Spleen (tissue), 11 donors: ENCODE results near the gene SUSD6. TPM values are rescaled to one million over a fixed set of nuclear protein-coding genes. Genes with fewer than 3 reads are reported as not detected.

Experiments
- DNase-seq: peaks from one replicate; pipeline ENCODE4 v3.0.0-alpha.2; 2020
- H3K27ac ChIP-seq, 8 donors: fragments of 200-600 bp; sonication (generic) in 7 of 8; 1 replicate in 4 of 8; 2 replicates in 4 of 8; pipeline versions ENCODE4 v1.5.0 to v1.8.0; 2016 to 2021; ENCODE audit warnings: inconsistent platforms in 4 of 8, mild to moderate bottlenecking in 4 of 8, moderate library complexity in 1 of 8
- H3K27me3 ChIP-seq, 7 donors: fragments of 200-600 bp; sonication (generic) in 6 of 7; replicated peaks in 1 of 7; 1 replicate in 4 of 7; 2 replicates in 3 of 7; pipeline versions ENCODE4 v1.5.0 to v1.8.0; 2016 to 2021; ENCODE audit warnings: inconsistent platforms in 3 of 7, mild to moderate bottlenecking in 1 of 7
- H3K36me3 ChIP-seq, 6 donors: fragments of 200-600 bp; sonication (generic) in 5 of 6; 1 replicate in 4 of 6; 2 replicates in 2 of 6; pipeline versions ENCODE4 v1.5.0 to v1.8.0; 2016 to 2021; ENCODE audit warnings: inconsistent platforms in 2 of 6
- H3K4me1 ChIP-seq, 6 donors: fragments of 200-600 bp; sonication (generic) in 5 of 6; 1 replicate in 3 of 6; 2 replicates in 3 of 6; pipeline versions ENCODE4 v1.5.0 to v1.8.0; 2016 to 2021; ENCODE audit warnings: inconsistent platforms in 3 of 6
- H3K4me3 ChIP-seq, 8 donors: fragments of 200-600 bp; sonication (generic) in 7 of 8; 1 replicate in 4 of 8; 2 replicates in 4 of 8; pipeline versions ENCODE4 v1.5.0 to v1.8.0; 2016 to 2021; ENCODE audit warnings: inconsistent platforms in 4 of 8, mild to moderate bottlenecking in 4 of 8, moderate library complexity in 2 of 8
- H3K9me3 ChIP-seq, 8 donors: fragments of 200-600 bp; sonication (generic) in 7 of 8; 1 replicate in 4 of 8; 2 replicates in 4 of 8; pipeline versions ENCODE4 v1.5.0 to v1.8.0; 2016 to 2021; ENCODE audit warnings: inconsistent platforms in 4 of 8
- POLR2A ChIP-seq, 3 donors: fragments of 450-650 bp; IDR thresholded peaks; one replicate each; pipeline ENCODE4 v1.5.1; 2017; ENCODE audit warnings: antibody characterized with exemption in 3 of 3, mild to moderate bottlenecking in 1 of 3
- POLR2AphosphoS5 ChIP-seq, 3 donors: sonication (generic); formaldehyde crosslinking; IDR thresholded peaks; one replicate each; pipeline ENCODE4 v1.5.1; 2017; ENCODE audit warnings: antibody characterized with exemption in 3 of 3
- WGBS, 5 donors: extraction: QIAGEN DNeasy Blood & Tissue Kit in 3 of 5; methylation state at CpG; one replicate each; pipeline versions ENCODE4 v1.1.5 to v1.1.7; 2013 to 2018; 5-methylcytosine and 5-hydroxymethylcytosine counted together
- intact Hi-C: fragments of 100-400 bp; cut with DNase I; formaldehyde crosslinking; loops from one replicate; pipeline ENCODE4 v1.15.0; 2023; ENCODE audit warnings: low total_unique reads
- polyA plus RNA-seq, 3 donors: library from polyadenylated mRNA; stranded (reverse); fragments of 200-250 nt; gene quantifications; one replicate each; pipeline ENCODE4 v1.2.1, GENCODE V29; 2013
- total RNA-seq, 7 donors: library from RNA; depleted of rRNA in 3 of 7; stranded (reverse); fragments of >200 nt in 3 of 7; fragmentation: NEBNext Ultra II Directional in 4 of 7; extraction: Animal tissue kit (Norgen Biotek cat#: 25700) in 4 of 7; gene quantifications; one replicate each; pipeline versions ENCODE4 v1.1.0 to v1.2.1, GENCODE V29; 2016 to 2021
- TF ChIP-seq, protein P1 (sequence below), 11 experiments: fragments of 200-600 bp in 7 of 11; fragments of 450-650 bp in 4 of 11; sonication (generic) in 4 of 11; IDR thresholded peaks in 8 of 11; conservative IDR thresholded peaks in 3 of 11; 1 replicate in 7 of 11; 2 replicates in 4 of 11; pipeline versions ENCODE4 v1.4.0 to v1.8.0; 2016 to 2021; ENCODE audit warnings: antibody characterized with exemption in 11 of 11, inconsistent platforms in 4 of 11, mild to moderate bottlenecking in 1 of 11
- donor health status: healthy with polysubstance abuse.
- donor health status: DM: no; HTN: no; CAD: no; lungs with moderate emphysema.
- donor health status: DM: no; HTN: no; CAD: no.
- donor health status: Bipolar disorder and iron deficiency.
- donor health status: healthy.
- donor health status: DM: no; HTN: no; CAD: no.
- donor health status: DM: yes; HTN: yes; CAD: no.

Gene SUSD6
- total and polyA plus RNA-seq, 10 donors, result 10.7 to 120 (median 86.4) TPM

DNA sequence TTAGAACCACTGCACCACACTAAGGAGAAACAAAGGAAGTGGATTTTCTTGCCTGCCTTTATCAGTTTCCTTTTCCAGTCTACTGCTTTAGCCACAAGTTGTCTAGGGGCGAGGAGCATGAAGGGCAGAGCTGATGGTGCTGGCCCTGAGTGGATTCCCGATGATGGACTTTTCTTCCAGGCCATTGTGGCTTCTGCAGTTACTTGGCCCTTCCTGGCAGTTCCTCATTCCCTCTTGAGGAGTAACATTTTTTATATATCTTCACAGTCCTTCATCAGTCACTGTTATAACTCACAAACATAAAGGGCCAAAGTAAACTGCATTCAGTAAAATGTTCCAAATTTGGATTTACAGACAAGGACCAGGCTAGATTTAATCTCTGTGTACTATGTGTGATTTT lies 94.3 kb downstream of the SUSD6 start:
- Histone ChIP-seq H3K4me3 (no peak overlapping the region), H3K27me3 (no peaks in the 10 kb centered on the region), H3K27ac (peak overlapping the region in 5 of 8 donors; percentile 3 to 94 (median 25)), H3K4me1 (peaks cover 44 to 100% (median 73%) of the 10 kb centered on the region in 6 donors), H3K9me3 (no peaks in the 10 kb centered on the region), H3K36me3 (peaks cover 0 to 76% (median 49%) of the 10 kb centered on the region in 6 donors)
- intact Hi-C loops, result no loop called here
- WGBS, 5 donors, result 23 to 44% (median 30%) methylated on average over 2 of the region's 2 CpGs
- TF ChIP-seq POLR2A (IDR thresholded peaks at IDR 0.05) (no peak), POLR2AphosphoS5 (IDR thresholded peaks at IDR 0.05) (no peak)
- TF ChIP-seq, protein P1, sequence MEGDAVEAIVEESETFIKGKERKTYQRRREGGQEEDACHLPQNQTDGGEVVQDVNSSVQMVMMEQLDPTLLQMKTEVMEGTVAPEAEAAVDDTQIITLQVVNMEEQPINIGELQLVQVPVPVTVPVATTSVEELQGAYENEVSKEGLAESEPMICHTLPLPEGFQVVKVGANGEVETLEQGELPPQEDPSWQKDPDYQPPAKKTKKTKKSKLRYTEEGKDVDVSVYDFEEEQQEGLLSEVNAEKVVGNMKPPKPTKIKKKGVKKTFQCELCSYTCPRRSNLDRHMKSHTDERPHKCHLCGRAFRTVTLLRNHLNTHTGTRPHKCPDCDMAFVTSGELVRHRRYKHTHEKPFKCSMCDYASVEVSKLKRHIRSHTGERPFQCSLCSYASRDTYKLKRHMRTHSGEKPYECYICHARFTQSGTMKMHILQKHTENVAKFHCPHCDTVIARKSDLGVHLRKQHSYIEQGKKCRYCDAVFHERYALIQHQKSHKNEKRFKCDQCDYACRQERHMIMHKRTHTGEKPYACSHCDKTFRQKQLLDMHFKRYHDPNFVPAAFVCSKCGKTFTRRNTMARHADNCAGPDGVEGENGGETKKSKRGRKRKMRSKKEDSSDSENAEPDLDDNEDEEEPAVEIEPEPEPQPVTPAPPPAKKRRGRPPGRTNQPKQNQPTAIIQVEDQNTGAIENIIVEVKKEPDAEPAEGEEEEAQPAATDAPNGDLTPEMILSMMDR (IDR thresholded peaks at IDR 0.05 in 8 of 11, conservative IDR thresholded peaks at IDR 0.05 in 3 of 11), result no peak
- no peak for DNase-seq

GRCh38 chr14:69708049-69708448 lies 96.7 kb downstream of the SUSD6 start:
- H3K27ac ChIP-seq, result peak overlapping the region in 3 of 8 donors; percentile 75 to 85 (median 82)
- peaks cover 40 to 100% (median 73%) of the 10 kb centered on the region in 6 donors for H3K4me1 ChIP-seq
- intact Hi-C loops, result no loop called here
- peaks cover 0 to 100% (median 66%) of the 10 kb centered on the region in 6 donors for H3K36me3 ChIP-seq
- H3K4me3 ChIP-seq, result no peak overlapping the region
- H3K27me3 ChIP-seq, result no peaks in the 10 kb centered on the region
- TF ChIP-seq POLR2A (IDR thresholded peaks at IDR 0.05) (no peak), POLR2AphosphoS5 (IDR thresholded peaks at IDR 0.05) (no peak)
- TF ChIP-seq, protein P1 (IDR thresholded peaks at IDR 0.05 in 8 of 11, conservative IDR thresholded peaks at IDR 0.05 in 3 of 11), result no peak
- H3K9me3 ChIP-seq, result no peaks in the 10 kb centered on the region
- DNase-seq, result no peak
- WGBS, 5 donors, result 87 to 100% (median 94%) methylated on average over 1 of the region's 1 CpG

- peaks cover 0 to 100% (median 63%) of the 10 kb centered on the region in 6 donors for H3K36me3 ChIP-seq
- H3K4me1 ChIP-seq, result peaks cover 32 to 100% (median 71%) of the 10 kb centered on the region in 6 donors
- no peaks in the 10 kb centered on the region for H3K9me3 ChIP-seq
- WGBS, 5 donors, result 79 to 87% (median 85%) methylated on average over 10 to 12 of the region's 12 CpGs
- no peak overlapping the region for H3K4me3 ChIP-seq
- TF ChIP-seq, protein P1 (IDR thresholded peaks at IDR 0.05 in 8 of 11, conservative IDR thresholded peaks at IDR 0.05 in 3 of 11), result peak in 1 of 11 experiments; percentile 11
- TF ChIP-seq POLR2AphosphoS5 (IDR thresholded peaks at IDR 0.05), result peak in 2 of 3 donors; percentile 33 to 48
- no peak for TF ChIP-seq POLR2A (IDR thresholded peaks at IDR 0.05)
- H3K27ac ChIP-seq, result peak overlapping the region in 4 of 8 donors; percentile 75 to 85 (median 80)
- intact Hi-C loops, result no loop called here
- DNase-seq, result no peak
- no peaks in the 10 kb centered on the region for H3K27me3 ChIP-seq
Measured at GRCh38 chr14:69708586-69709560, 97.5 kb downstream of the SUSD6 start.

DNA sequence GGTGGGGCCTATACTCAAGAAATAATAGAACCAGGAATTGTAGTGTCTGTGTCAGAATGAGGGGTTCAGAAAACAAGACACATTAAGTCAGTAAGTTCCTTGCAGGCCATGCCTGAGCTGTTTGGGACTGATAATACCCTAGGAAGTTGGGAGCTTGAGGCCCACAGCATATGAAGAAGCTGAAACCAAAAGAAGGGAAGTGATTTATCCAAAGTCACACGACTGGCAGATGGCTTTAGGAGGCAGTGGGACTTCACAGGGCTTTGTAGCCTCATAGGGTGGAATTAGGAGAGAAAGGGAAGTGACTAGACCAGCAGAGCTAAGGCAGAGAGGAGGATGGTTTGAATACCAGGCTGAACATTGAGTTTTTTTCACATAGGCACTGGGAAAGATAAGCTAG lies 99.0 kb downstream of the SUSD6 start:
- TF ChIP-seq POLR2AphosphoS5 (IDR thresholded peaks at IDR 0.05), result peak in 1 of 3 donors; percentile 57
- TF ChIP-seq, protein P1 (IDR thresholded peaks at IDR 0.05 in 8 of 11, conservative IDR thresholded peaks at IDR 0.05 in 3 of 11), result no peak

More for the DNA sequence above, 99.0 kb downstream of the SUSD6 start:
- Histone ChIP-seq H3K27ac (peak overlapping the region in 7 of 8 donors; percentile 66 to 85 (median 75)), H3K4me1 (peaks cover 30 to 100% (median 63%) of the 10 kb centered on the region in 6 donors), H3K36me3 (peaks cover 0 to 100% (median 54%) of the 10 kb centered on the region in 6 donors), H3K4me3 (no peak overlapping the region), H3K27me3 (no peaks in the 10 kb centered on the region), H3K9me3 (no peaks in the 10 kb centered on the region)
- WGBS, 5 donors, result 26 to 42% (median 38%) methylated on average over 1 of the region's 1 CpG
- DNase-seq, result no peak
- intact Hi-C loops, result no loop called here
